CD4-positive, alpha-beta T cell (primary cell): ENCODE data around the gene DUOX2. TPM values are rescaled to one million over a fixed set of nuclear protein-coding genes. Genes with fewer than 3 reads are reported as not detected.

Experiments
- ATAC-seq: fragments of 200-7000 bp; cut with Tn5 transposase; one replicate; pipeline ENCODE4 v1.10.0; 2022; ENCODE audit warnings: mild to moderate bottlenecking; ENCODE audit not compliant: poor library complexity
- CTCF ChIA-PET: fragments of 350-600 bp; sonication (Branson Sonifier 250); formaldehyde crosslinking; loops from one replicate; lab custom pipeline; 2021; ENCODE audit warnings: antibody characterized with exemption, inconsistent platforms; lab: Charles Lee
- POLR2A ChIA-PET: fragments of 350-600 bp; sonication (Branson Sonifier 250); formaldehyde crosslinking; loops from one replicate; lab custom pipeline; 2021; ENCODE audit warnings: antibody characterized with exemption, inconsistent platforms; lab: Charles Lee
- DNase-seq, 14 experiments: peaks; one replicate each; pipeline ENCODE4 v3.0.0-alpha.2; 2013 to 2020; ENCODE audit warnings: mixed read lengths in 2 of 14
- H3K27ac ChIP-seq, 2 donors: one replicate each; pipeline versions ENCODE4 v1.5.1 to v1.7.0; 2013; ENCODE audit warnings: low read length in 2 of 2, low read depth in 1 of 2, mild to moderate bottlenecking in 1 of 2
- H3K27me3 ChIP-seq, 2 experiments: 1 replicate in 1 of 2; 2 replicates in 1 of 2; pipeline versions ENCODE4 v1.6.1 to v1.7.0; 2013; ENCODE audit warnings: low read length in 2 of 2, control low read depth in 1 of 2, mild to moderate bottlenecking in 1 of 2, moderate library complexity in 1 of 2; ENCODE audit not compliant: insufficient read depth in 2 of 2, control insufficient read depth in 1 of 2
- H3K36me3 ChIP-seq: one replicate; pipeline ENCODE4 v1.6.1; 2013; ENCODE audit warnings: low read length, control low read depth; ENCODE audit not compliant: insufficient read depth
- H3K4me1 ChIP-seq: one replicate; pipeline ENCODE4 v1.6.1; 2013; ENCODE audit warnings: low read length, control low read depth; ENCODE audit not compliant: insufficient read depth
- H3K4me3 ChIP-seq: one replicate; pipeline ENCODE4 v1.5.1; 2013; ENCODE audit warnings: mild to moderate bottlenecking, low read length, moderate library complexity
- H3K9me3 ChIP-seq, 2 experiments: 1 replicate in 1 of 2; 2 replicates in 1 of 2; pipeline versions ENCODE4 v1.6.1 to v1.7.0; 2013; ENCODE audit warnings: low read length in 2 of 2, mild to moderate bottlenecking in 2 of 2, control low read depth in 1 of 2, moderate library complexity in 1 of 2; ENCODE audit not compliant: control insufficient read depth in 1 of 2, insufficient read depth in 1 of 2
- H3K27ac Mint-ChIP-seq: one replicate; pipeline ENCODE4 v1.8.0; 2020; ENCODE audit warnings: mixed read lengths
- H3K27me3 Mint-ChIP-seq: one replicate; pipeline ENCODE4 v1.8.0; 2021; ENCODE audit warnings: mixed read lengths
- H3K36me3 Mint-ChIP-seq: one replicate; pipeline ENCODE4 v1.8.0; 2021; ENCODE audit warnings: low read depth, mixed read lengths
- H3K4me1 Mint-ChIP-seq: one replicate; pipeline ENCODE4 v1.8.0; 2021; ENCODE audit warnings: low read depth, mixed read lengths
- H3K4me3 Mint-ChIP-seq: one replicate; pipeline ENCODE4 v1.8.0; 2020; ENCODE audit warnings: mild to moderate bottlenecking, mixed read lengths
- H3K9me3 Mint-ChIP-seq: one replicate; pipeline ENCODE4 v1.8.0; 2020; ENCODE audit warnings: mixed read lengths
- intact Hi-C, 2 experiments: fragments of 100-400 bp; cut with DNase I in 1 of 2; cut with micrococcal nuclease in 1 of 2; formaldehyde crosslinking; loops; one replicate each; pipeline versions ENCODE4 v1.15.1 to v1.9.0; 2023 to 2025; cut with DNase I, micrococcal nuclease
- total RNA-seq, 174 experiments: library from RNA in 2 of 174; stranded (reverse) in 2 of 174; gene quantifications; one replicate each; pipeline ENCODE4 v1.2.3 and lab custom pipeline; 2021 to 2026
- TF ChIP-seq, protein P1 (sequence below): fragments of 200-600 bp; IDR thresholded peaks from one replicate; pipeline ENCODE4 v1.8.0; 2022; ENCODE audit warnings: antibody characterized with exemption, mild to moderate bottlenecking

Gene DUOX2
- total RNA-seq, 2 experiments from 2014 or later = 0.05 to 0.08 TPM

DNA sequence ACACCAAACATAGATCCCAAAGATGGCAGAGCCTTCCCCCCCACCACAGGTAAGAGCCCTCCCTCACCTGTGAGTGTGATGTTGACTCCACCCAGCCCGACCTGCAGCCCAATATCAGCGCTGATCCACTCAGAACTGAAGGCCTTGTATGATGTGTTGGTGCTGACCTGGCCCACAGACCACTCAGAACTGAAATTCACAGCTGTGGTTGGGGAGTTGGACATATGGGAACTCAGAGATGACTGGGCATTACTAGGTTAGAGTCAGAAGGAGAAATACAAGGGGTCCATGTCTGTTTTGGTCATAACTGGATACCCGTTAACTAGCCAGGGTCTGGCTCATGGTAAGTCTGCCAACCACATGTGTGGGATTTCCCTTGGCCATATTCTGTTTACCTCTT lies 7.0 kb upstream of the DUOX2 start:
- peaks cover 21% of the 10 kb centered on the region for H3K4me1 ChIP-seq
- ChIA-PET POLR2A (interaction anchor here (1.2 kb wide), 1 partner anchor 336 kb away, joined by 3 read pairs; no protein-coding TSS in a partner anchor), CTCF (no interaction called here)
- no peak overlapping the region for H3K4me3 ChIP-seq
- no peaks in the 10 kb centered on the region for H3K36me3 ChIP-seq
- Mint-ChIP-seq H3K4me1 (peaks cover 18% of the 10 kb centered on the region), H3K27me3 (peaks cover 75% of the 10 kb centered on the region), H3K27ac (no peak overlapping the region), H3K36me3 (no peaks in the 10 kb centered on the region), H3K9me3 (no peaks in the 10 kb centered on the region), H3K4me3 (no peak overlapping the region)
- DNase-seq (no peak), ATAC-seq (no peak)
- H3K27me3 ChIP-seq = peaks cover 39 to 47% of the 10 kb centered on the region in 2 experiments
- H3K9me3 ChIP-seq = peaks cover 0 to 11% of the 10 kb centered on the region in 2 experiments
- TF ChIP-seq, protein P1, sequence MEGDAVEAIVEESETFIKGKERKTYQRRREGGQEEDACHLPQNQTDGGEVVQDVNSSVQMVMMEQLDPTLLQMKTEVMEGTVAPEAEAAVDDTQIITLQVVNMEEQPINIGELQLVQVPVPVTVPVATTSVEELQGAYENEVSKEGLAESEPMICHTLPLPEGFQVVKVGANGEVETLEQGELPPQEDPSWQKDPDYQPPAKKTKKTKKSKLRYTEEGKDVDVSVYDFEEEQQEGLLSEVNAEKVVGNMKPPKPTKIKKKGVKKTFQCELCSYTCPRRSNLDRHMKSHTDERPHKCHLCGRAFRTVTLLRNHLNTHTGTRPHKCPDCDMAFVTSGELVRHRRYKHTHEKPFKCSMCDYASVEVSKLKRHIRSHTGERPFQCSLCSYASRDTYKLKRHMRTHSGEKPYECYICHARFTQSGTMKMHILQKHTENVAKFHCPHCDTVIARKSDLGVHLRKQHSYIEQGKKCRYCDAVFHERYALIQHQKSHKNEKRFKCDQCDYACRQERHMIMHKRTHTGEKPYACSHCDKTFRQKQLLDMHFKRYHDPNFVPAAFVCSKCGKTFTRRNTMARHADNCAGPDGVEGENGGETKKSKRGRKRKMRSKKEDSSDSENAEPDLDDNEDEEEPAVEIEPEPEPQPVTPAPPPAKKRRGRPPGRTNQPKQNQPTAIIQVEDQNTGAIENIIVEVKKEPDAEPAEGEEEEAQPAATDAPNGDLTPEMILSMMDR = no peak
- no peak overlapping the region for H3K27ac ChIP-seq
- intact Hi-C loops = loop anchor here in 1 of 2 experiments (5.0 kb wide), 1 partner anchor 81 kb away; no protein-coding TSS in a partner anchor

DNA sequence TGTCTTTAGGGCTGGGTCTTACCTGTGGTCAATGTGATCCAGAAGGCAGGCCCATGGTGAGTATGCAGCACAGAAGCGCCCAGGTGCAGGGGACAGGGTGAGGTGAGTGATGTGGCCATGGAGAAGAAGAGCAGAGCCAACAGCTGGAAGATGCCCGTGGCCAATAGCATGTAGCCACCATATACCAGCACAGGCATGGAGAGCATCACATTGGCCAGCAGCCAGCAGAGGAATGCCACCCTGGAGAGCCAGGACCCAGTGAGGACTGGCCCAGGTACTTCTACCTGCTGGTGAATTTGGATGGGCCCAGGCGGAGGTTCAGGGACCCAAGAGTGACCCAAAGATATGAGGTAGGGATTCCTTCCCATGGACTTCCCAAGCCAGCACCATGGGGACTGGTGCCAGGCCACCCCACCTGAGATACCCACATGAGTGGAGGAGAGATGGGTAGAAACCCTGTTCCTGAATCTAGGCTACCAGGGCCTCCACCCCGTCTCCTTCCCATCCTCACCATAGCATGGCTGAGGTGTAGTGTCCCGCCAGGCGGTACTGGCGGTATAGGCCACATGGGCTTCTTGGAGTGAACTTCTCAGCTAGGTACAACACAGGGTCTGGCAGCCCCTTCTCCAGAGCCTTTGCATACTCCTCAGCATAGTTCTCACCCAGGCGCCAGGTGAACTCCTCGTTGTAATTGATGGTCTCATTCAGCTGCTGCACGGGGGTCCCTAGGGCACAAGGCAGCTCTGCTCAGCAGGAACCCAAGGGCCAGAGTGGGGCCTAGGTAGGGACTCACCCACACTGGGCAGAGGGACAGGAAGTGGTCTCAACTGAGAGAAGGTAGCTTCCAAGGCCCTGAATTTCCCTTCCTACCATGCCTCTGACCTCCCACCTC lies 6.4 kb upstream of the DUOX2 start:
- no peaks in the 10 kb centered on the region for H3K36me3 Mint-ChIP-seq
- DNase-seq (no peak), ATAC-seq (no peak)
- H3K9me3 Mint-ChIP-seq = no peaks in the 10 kb centered on the region
- ChIA-PET CTCF (no interaction called here), POLR2A (interaction anchor here (1.2 kb wide), 1 partner anchor 337 kb away, joined by 3 read pairs; no protein-coding TSS in a partner anchor)
- H3K4me1 ChIP-seq = peaks cover 24% of the 10 kb centered on the region
- peaks cover 25% of the 10 kb centered on the region for H3K4me1 Mint-ChIP-seq
- H3K27me3 Mint-ChIP-seq = peaks cover 75% of the 10 kb centered on the region
- no peak overlapping the region for H3K4me3 Mint-ChIP-seq
- TF ChIP-seq, protein P1 = no peak
- no peaks in the 10 kb centered on the region for H3K36me3 ChIP-seq
- peaks cover 0 to 18% of the 10 kb centered on the region in 2 experiments for H3K9me3 ChIP-seq
- H3K27ac Mint-ChIP-seq = no peak overlapping the region
- no peak overlapping the region for H3K27ac ChIP-seq
- peaks cover 41 to 49% of the 10 kb centered on the region in 2 experiments for H3K27me3 ChIP-seq
- intact Hi-C loops = loop anchor here in 1 of 2 experiments (5.0 kb wide), 1 partner anchor 82 kb away; no protein-coding TSS in a partner anchor
- H3K4me3 ChIP-seq = no peak overlapping the region

DNA sequence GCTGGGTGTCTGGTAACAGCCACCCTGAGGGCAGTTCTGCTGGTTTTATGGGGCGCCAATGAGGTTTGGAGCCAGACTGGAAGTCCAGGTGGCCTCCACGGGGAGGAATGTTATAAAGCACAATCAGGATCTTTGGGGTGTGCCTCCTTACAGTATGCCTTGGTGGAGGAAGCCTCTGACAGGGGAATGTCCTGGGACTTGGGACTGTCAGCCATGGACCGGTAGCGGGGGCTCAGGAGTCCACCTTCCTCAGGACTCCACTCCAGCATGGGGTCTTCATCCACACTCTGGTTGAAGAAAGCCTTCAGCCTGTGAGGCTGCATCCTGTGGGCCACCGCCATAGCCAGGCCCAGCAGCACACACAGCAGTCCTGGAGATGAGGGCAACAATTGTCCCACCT lies 5.0 kb upstream of the DUOX2 start:
- Histone ChIP-seq H3K27ac (no peak overlapping the region), H3K36me3 (no peaks in the 10 kb centered on the region), H3K4me3 (no peak overlapping the region), H3K4me1 (peaks cover 32% of the 10 kb centered on the region), H3K9me3 (peaks cover 0 to 20% of the 10 kb centered on the region in 2 experiments), H3K27me3 (peaks cover 50 to 56% of the 10 kb centered on the region in 2 experiments)
- H3K36me3 Mint-ChIP-seq = no peaks in the 10 kb centered on the region
- H3K4me1 Mint-ChIP-seq = peaks cover 35% of the 10 kb centered on the region
- CTCF ChIA-PET = interaction anchor here (1.0 to 2.2 kb wide), 13 partner anchors 8 to 827 kb away, joined by 3 to 28 read pairs (median 5); partner anchors contain the start of gene SORD
- DNase-seq (no peak), ATAC-seq (no peak)
- TF ChIP-seq, protein P1 = no peak
- POLR2A ChIA-PET = interaction anchor here (1.4 to 1.6 kb wide), 2 partner anchors 79 to 82 kb away, joined by 6 to 10 read pairs; no protein-coding TSS in a partner anchor
- H3K27me3 Mint-ChIP-seq = peaks cover 80% of the 10 kb centered on the region
- intact Hi-C loops = loop anchor here in 1 of 2 experiments (5.0 kb wide), 1 partner anchor 48 kb away; no protein-coding TSS in a partner anchor
- no peak overlapping the region for H3K27ac Mint-ChIP-seq
- no peak overlapping the region for H3K4me3 Mint-ChIP-seq
- H3K9me3 Mint-ChIP-seq = no peaks in the 10 kb centered on the region
